RKO (cell line): Measurements from ENCODE around the gene XIRP2.
"Not testable (repeated sequence)": the region's sequence is repeated elsewhere in the genome, so short reads cannot be mapped to it uniquely, and the experiment has no call there.

Experiments
- DNase-seq: peaks from one replicate; pipeline ENCODE4 v3.0.0-alpha.2; 2016; ENCODE audit warnings: low spot score

The XIRP2 gene

DNA sequence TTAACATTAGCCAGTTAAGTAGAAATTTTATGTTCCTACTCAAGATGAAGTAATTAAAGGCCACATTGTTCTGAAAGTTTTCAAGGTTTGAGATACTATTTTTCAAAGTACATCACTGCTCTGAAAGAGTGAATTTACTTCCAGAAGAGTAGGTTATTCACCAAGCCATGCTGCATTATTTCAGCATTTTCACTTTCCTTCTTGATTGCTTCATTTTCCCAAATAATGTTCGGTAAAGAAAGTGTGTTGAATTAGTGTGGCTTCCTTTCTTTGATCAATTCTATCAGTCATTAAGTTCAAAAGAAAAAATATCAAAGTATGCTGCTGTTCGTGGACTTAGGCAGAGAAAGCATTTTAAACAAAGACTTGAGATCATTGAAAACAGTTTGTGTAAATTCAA is 310.3 kb downstream of the XIRP2 start:
- DNase-seq = no peak

DNA sequence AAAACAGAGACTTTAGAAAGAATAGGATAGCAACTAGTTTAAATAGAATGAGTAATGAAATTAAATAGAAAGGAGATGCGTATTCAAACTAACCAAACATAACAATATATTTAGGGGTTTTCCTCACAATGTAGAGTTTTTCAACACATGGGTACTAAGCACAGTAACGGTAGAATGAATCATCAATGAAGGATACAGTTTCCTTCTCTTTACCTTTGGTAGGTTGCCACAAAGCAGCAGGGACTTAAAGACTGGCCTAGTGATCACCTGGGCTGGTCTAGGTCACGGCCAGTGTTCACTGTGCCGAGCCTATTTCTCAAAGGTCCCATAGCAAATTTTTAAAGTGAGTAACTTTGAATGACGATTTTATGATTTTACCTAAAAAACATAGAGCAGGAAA is 311.7 kb downstream of the XIRP2 start:
- no peak for DNase-seq

DNA sequence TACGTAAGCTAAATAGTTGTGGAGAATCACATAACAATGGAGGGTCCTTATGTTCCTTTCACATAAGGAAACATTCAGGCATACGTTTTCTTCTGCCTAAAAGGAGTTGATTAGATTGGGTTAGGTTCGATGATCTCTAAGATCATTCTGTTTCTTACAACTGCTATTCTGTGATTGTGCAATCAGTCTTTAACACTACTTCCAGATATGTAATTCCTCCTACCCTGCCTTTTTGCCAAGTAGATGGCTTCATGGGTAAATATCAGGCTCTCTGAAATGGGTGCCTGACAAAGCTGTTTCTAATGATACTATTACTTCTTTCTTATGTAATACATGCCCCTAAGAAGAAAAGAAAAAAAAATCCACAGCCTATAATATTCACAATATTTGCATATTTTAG is 321.5 kb downstream of the XIRP2 start:
- DNase-seq = no peak

GRCh38 chr2:167212014-167212648 is 323.9 kb downstream of the XIRP2 start:
- DNase-seq = peak; percentile 45

DNA sequence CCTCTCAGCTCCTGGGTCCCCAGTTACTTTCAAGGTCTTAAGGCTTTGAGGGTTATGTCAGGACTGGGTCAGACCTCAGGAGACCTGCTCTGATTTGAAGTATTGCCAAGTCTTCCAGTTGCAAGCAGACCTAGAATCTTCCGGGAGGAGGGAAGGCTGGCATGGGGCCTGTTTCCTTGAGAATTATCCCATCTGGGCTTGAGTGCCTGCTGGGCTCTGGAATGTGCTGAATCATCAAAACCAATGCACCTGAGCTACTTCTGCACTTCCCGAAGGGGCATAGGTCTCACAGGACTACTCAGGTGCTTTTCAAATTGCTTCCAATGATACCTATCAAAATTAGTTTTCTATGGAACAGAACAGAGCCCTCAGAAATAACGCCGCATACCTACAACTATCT is 327.3 kb downstream of the XIRP2 start:
- no peak for DNase-seq

DNA sequence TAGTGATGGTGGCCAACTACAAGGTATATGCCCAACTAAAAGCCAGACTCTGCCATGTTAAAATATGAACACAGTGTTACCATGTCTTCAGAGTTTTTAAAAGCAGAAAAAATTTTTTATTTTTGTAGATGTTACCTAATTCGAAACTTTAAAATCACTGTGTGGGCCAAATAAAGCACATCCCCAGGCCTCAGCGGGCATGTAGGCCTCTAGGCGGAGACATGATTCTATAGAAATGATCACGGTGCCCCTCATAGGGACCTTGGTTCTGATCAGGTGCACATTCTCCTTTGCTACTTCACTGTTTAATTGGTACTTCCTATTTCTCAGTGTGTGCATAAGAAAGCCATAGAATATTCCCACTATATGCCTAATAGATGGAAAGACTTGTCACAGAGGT is 349.2 kb downstream of the XIRP2 start:
- DNase-seq = no peak

- DNase-seq = no peak
These were observed 352.4 kb downstream of the XIRP2 start for GRCh38 chr2:167240671-167241070.

DNA sequence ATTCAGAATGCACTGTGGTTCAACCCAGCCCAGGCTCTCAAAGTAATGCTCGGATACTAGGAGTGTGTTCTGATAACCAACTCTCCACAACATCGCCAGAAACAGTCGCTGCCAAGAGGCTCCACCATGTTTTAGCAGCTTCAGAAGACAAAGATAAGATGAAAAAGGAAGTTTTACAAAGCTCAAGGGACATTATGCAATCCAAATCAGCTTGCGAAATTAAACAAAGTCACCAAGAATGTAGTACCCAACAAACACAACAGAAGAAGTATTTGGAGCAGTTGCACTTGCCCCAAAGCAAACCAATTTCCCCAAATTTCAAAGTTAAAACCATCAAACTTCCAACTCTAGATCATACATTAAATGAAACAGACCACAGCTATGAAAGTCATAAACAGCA is 360.9 kb downstream of the XIRP2 start:
- DNase-seq = no peak

DNA sequence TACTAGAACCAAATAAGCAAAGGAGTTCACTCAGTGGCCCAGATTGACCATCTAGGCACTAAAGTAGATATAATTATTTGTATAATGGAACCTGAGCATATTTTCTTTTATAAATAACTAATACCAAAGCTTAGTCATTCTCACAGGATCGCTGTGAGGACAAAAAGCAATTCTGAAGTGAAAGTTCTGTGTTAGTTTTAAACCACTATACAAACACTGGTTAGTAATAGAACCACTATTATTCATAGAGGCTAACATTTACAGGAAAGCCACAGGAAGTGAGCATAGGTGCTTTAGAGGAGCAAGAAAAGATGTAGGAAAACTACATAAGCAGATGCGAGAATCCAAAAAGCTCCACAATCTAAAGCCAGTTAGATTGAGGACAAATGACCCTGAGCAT is 364.7 kb downstream of the XIRP2 start:
- DNase-seq = no peak

GRCh38 chr2:167254721-167255120 is 366.4 kb downstream of the XIRP2 start:
- no peak for DNase-seq

DNA sequence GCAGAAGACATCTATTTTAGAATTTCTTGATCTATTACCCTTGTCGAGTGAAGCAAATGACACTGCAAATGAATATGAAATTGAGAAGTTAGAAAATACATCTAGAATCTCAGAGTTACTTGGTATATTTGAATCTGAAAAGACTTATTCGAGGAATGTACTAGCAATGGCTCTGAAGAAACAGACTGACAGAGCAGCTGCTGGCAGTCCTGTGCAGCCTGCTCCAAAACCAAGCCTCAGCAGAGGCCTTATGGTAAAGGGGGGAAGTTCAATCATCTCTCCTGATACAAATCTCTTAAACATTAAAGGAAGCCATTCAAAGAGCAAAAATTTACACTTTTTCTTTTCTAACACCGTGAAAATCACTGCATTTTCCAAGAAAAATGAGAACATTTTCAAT is 370.4 kb downstream of the XIRP2 start:
- DNase-seq = no peak

DNA sequence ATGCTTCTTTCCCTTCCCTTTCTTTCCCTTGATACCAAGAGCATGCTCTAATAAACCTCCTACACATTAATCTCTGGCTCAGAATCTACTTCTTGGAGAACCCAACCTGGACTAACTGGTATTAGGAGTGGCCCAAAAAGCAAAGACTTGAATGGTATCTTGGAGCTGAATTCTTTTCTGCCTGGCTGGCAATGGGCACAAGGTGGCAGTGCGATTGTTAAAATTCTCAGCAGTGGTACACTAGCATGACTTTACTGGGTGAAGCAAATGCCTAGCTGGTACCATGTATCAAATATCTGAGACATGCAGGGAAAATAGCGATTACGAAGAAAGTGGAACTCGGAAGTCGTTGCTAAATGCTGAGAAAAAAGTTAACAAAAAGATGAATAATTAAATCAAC is 376.1 kb downstream of the XIRP2 start:
- DNase-seq = peak; percentile 9

- no peak for DNase-seq
These were observed 376.7 kb downstream of the XIRP2 start for GRCh38 chr2:167265004-167265403.

GRCh38 chr2:167265722-167266121 is 377.4 kb downstream of the XIRP2 start:
- no peak for DNase-seq

DNA sequence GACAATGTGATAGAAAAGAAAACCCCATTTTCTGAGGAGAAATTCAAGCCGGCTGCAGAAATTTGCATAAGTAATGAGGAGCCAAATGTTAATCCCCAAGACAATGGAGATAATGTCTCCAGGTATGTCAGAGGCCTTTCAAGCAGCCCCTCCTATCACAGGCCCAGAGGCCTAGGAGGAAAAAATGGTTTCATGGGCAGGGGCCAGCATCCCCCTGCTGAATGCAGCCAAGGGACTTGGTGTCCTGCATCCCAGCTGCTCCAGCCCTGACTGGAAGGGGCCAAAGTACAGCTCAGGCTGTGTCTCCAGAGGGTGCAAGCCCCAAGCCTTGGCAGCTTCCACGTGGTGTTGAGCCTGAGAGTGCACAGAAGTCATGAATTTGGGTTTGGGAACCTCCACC is 380.0 kb downstream of the XIRP2 start:
- DNase-seq = not testable (repeated sequence)

GRCh38 chr2:167271932-167272331 is 383.7 kb downstream of the XIRP2 start:
- peak; percentile 2 for DNase-seq

- no peak for DNase-seq
These were observed 386.8 kb downstream of the XIRP2 start for GRCh38 chr2:167275046-167275445.

GRCh38 chr2:167279810-167280209 is 391.5 kb downstream of the XIRP2 start:
- DNase-seq = no peak

DNA sequence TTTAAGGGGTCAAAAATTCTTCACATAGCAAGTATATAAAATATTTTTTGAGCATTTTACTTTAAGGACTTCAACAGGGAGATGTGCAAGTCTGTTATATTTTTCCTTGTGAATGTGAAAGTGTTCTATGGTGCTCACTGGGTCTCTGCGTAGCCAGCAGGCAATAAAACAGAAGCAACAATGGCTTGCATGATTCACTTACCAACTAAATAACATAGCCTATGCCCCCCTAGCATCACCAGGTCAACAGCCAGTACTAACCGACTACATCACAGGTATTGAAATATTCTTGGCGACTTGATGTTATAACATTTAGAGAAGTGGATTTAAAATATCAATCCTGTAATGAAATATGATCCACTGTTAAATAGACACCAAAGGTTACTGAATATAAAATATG is 398.9 kb downstream of the XIRP2 start:
- DNase-seq = no peak

GRCh38 chr2:167289651-167290410 is 401.6 kb downstream of the XIRP2 start:
- peak; percentile 40 for DNase-seq

DNA sequence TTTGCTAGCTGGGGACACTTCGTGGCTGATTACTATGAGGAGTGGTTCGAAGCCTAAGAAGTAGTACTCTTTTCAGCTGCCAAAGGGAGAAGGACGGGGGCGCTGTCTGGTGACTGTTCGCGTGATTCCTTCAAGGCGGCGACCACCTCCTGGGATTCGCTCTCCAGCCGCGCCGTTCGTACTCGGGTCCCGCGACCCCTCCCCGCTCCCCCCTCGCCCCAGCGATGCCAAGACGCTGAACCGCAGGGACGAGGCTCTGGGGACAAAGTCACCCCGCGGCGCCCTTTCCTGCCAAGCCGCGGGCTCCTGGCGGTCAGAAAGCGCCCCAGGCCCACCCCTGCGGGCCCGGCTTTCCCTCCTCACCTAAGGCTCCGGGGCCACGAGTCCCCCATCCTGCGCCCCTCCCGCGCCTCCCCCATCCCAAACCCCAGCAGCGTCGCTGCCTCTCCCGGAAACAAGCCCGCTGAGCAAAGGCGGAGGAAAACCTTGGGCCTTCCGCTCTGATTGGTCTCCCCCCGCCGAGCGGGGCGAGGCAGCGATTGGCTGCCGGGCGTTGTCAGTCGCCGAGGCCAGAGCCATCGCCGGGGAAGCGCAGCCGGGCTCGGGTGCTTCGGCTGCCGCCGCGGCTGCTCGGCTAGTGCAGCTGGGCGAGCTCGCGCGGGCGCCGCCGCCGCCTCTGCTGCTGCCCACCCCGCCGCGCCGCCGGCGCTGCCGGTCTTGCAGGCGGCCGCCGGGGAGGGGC is 404.3 kb downstream of the XIRP2 start, which contains the start of gene B3GALT1:
Gene B3GALT1, plus strand, starts transcription at position 572 of the 742 bp plus-strand sequence.
- DNase-seq = no peak

DNA sequence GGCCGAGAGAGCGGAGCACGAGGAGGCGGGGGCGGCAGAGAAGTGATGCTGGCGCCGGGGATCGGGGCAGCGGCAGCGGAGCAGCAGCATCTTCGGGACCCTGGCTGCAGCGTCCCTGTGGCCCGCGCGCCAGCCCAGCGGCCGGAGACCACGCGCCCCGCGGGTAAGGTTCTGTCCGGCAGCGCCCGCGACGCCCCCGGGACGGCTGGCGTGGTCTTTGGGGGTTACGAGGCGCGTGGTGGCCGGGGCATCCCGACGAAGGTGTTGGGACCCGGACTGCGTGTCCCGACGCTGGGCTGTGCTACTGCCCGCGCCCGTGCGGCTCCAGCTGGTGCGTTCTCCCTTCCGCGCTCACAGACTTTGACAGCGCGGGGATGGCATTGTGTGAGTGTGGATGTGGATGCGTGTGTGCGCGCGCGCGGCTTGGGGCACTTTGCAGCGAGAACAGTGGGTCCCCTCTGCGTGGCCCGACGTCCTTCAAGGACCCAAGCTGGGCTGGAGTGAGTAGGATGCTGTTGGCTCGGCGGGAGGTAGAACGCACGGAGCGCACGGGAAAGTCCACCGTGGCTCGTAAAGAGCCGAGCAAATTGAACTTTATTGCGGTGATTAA is 405.0 kb downstream of the XIRP2 start:
- no peak for DNase-seq
